Myocyte (in vitro differentiated cells): ENCODE measurements around the gene XAGE2. TPM values are rescaled to one million over a fixed set of nuclear protein-coding genes. Genes with fewer than 3 reads are reported as not detected.
"Not testable (repeated sequence)": the region's sequence is repeated elsewhere in the genome, so short reads cannot be mapped to it uniquely, and the experiment has no call there.

Source experiments
- DNase-seq: peaks from one replicate; pipeline ENCODE4 v3.0.0-alpha.2; 2012; ENCODE audit warnings: low read depth
- polyA plus RNA-seq: library from polyadenylated mRNA; unstranded; fragments of >200 nt; gene quantifications from one replicate; pipeline ENCODE4 v1.2.1, GENCODE V29; 2012; ENCODE audit warnings: missing spikeins
- total RNA-seq: library from RNA; depleted of rRNA; stranded (reverse); fragments of >200 nt; gene quantifications from 2 replicates; pipeline ENCODE4 v1.2.3, GENCODE V29; 2014

XAGE2 gene, protein sequence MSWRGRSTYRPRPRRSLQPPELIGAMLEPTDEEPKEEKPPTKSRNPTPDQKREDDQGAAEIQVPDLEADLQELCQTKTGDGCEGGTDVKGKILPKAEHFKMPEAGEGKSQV
- not detected in 2 replicates for total RNA-seq
- not detected for polyA plus RNA-seq

DNA sequence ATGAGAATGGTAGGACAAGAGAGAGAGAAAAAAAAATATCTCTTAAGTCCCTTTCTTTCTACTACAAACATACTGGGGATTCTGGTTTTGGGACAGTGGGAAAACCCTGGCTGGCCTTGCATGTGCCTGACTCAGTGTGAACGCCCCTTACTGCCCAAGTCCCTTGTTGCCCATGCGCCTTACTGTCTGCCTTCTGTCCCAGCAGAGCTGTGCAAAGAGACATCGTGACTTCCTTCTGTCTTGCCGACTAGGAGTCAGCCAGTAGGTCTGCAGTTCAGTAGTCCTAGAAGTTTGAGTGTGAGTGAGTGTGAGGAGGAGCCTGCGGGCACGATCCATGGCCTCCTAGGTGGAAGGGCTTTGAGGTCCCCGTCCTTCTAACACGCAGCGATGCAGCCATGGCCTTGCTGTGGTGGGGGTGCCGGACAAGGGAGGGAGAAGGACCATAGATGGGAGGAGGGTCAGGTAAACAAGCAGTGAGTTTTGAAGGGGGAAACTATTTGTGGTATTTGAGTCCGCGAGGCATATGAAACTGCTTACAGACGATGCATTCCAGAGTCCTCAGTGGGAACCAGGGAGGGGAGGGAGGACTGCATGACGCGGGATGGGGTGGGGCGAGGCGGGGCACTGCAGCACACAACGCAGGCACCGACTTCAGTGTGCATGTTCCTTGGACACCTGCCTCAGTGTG lies at the start of gene XAGE2:
Gene XAGE2, plus strand, starts transcription at position 654 of the 688 bp plus-strand sequence. CDS start 994 bp downstream, outside the sequence.
- no peak for DNase-seq

DNA sequence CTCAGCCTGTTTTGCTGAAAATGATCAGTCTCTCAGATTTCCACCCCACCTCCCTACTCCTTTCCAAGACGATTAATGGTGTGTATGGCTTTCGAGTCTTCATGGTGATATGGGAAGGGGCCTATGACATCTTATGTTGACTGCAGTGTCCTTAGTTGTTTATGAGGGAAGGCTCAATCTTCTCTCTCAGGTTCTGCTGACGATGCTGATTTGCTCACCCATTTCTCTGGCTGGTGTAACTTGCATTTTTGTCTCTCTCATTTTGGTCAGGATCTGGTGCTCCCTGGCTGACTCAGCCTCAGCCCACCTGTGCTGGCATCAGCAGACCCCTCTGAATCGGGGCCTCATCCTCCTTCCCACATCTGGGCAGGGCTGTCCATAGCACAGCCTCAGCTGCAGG lies 31.4 kb upstream of the XAGE2 start:
- DNase-seq = no peak

DNA sequence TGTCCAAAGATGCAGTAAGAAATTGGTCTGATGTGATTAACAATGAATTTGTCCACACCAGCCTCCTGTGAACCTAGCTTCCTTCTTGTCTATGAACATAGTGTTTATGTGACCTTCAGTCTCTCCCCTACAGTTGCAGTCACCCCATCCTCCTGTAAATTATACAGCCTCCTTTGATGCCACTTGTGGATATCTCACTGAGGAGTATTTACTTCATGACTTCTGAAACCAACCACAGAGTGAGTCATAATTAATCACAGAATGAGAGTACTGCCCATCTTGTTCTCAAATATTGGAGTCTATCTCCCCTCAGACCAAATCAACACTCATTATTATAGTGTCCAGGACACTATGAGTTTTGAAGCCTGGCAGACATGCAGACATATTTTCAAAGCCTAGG lies 27.3 kb upstream of the XAGE2 start:
- DNase-seq = peak; percentile 1

DNA sequence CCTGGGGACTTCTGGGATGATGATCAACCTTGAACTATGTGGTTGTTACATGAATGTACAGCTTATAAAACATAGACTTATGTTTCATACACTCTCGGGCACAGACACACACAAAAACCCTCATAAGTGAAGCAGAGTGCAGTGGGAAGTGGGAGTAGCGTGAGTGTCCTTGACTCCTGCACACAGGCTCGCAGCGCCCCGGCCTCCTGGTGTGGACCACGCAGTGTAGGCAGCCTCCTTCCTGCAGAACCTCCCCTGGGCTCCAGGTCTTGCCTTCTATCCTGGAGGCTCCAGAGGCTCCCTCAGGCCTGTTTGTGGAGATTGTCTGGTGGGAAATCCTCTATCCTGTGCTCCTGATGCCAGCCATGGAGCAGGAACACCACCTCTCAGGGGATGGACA lies 25.7 kb upstream of the XAGE2 start:
- not testable (repeated sequence) for DNase-seq

DNA sequence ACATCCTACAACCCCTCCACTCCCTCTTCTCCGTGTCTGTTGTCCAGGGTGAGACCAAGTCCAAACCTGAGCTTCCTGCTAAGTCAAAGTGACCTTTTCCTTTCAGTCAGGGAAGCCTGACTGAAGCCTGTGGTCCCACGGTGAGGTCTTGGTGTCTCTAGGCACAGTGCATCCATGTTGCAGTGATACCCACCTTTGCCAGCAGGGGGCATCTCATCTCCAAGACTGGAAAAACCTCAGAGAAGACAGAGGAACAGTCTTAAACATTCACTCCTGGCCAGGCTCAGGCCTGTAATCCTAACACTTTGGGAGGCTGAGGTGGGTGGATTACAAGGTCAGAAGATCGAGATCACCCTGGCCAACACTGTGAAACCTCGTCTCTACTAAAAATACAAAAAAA lies 23.4 kb upstream of the XAGE2 start:
- DNase-seq = peak; percentile 46

DNA sequence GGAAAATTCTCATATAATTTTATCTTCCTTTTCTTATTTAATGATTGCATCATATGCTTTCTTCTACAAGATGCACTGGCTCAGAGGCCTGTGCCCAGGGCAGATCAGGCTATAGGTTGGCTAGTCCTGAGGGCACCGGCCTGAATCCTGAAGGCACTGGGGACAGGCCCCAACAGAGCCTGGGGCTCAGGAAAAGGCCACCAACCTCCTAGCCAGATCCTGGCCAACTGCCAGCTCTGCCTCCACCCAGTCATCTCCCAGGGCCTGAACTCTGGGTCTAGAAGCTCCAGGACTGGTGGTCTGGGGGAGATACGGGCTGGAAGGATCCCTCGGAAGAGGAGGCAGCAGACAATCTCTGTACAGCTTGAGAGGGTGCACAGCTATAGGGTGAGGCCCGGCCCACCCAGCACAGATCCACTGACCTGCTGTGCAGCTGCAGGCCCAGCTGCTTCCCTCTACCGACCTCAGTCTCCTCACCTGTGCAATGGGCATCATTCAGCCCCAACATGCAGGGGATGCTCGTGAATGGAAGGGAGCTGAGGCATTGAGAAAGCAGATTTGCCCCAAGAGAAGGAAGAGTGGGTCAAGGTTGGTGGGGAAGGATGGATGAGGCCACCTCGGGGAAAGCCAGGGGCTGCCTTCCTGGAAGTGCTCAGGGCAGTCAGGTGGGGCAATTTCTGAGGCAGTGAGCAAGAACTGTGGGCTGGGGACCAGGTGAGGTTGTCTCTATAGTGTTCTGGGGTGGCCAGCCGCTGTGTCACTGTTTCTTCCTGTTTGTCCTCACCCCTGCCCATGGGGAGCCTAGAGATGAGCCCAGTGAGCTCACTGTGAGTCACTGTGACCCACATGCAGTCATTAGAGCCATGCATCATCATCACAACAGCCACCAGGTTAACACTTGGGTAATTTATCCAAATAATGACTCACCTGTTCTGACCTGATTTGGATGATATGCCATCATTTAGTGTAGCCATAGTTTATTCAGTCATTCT lies 22.4 kb upstream of the XAGE2 start:
- no peak for DNase-seq

DNA sequence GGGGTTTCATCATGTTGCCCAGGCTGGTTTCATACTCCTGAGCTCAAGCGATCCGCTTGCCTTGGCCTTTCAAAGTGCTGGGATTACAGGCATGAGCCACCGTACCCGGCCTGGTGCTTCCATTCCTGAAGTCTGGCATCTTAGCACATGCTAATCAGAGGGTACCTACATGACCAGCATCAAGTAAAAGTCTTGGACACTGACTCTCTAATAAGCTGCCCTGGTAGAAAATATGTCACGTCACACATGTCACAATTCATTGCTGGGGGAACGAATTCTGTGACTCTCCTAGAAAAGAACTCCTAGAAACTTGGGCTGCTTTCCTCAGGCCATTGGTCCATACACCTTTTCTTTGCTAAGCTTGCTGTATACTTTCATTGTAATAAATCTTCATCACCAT lies 19.1 kb upstream of the XAGE2 start:
- no peak for DNase-seq

DNA sequence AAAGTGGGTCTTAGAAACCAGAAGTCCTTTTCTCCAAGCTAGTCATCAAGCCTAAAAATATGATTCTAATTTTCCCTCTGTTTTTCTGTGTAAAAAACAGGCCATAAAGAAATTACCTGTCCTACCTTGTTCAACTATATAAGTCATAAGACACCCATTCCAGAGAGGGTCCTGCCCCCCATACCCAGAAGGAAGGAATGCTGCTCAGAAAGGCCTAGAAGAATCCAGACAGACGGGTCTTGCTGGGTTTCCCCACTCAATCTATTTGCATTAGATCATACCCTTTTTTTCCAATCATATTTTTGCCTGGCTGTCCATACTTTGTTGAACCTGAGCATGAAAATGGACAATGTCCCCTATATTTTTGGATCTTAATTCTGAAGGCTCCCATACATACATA lies 16.3 kb upstream of the XAGE2 start:
- no peak for DNase-seq

DNA sequence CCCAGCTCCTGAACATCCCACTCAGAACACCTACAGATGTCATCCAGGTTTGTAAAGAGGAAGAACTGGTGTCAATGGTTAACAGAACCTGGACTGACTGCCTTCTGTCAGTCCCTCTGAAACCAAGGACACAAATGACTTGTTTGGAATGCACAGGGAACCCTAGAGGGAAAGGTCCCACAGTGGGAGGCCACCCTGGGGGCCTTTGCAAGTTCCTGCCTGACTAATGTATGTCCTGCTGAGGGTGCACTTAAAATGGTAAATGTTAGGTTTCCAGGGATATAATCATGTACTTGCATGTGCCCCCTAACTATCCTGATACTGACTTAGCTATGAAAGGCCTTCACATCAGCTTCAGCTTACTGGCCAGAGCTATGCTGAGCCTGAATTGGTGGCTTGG lies 15.0 kb upstream of the XAGE2 start:
- no peak for DNase-seq

DNA sequence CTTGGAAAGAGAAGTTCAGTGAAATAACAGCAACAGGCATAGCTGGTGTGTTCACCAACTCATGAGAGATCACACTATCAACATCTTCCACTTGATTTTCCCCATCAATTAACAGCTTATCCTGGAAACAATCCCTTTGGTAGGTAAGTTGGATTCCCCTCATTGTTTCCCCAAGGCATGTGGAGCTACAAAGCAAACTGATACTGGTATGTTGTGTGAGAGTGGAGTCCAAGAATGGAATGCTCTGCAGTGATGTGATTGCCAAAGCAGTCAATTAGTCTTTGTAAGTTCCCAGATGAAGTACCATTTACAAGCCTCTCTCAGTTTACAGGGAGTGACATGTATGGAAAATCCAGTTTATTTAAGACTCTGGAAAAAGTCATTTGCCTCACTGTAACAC lies 13.7 kb upstream of the XAGE2 start:
- DNase-seq = no peak

DNA sequence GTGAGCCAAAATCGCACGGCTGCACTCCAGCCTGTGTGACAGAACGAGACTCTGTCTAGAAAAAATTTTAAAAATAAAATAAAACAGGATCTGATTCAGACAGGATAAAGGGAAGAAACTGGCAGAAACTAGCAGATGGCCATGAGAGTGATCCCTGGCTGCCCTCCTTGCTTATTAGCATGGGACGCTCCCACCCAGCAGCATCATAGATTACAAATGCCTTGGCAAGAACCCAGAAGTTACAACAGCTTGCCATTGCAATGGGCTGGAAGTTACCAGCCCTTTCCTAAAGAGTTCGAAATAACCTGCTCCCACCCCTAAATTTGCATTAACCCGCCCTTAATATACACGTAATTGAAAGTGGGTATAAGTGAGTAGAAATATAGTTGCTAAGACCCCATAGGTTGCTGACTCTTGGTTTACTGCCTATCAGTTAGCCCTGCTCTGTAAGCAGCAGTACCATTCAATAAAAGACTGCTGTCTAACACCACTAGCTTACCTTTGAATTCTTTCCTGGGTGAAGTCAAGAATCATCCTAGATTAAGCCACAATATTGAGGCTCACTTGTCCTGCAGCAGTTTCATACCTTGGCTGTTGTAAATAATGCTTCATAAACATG lies 9.1 kb upstream of the XAGE2 start:
- DNase-seq = peak; percentile 3

DNA sequence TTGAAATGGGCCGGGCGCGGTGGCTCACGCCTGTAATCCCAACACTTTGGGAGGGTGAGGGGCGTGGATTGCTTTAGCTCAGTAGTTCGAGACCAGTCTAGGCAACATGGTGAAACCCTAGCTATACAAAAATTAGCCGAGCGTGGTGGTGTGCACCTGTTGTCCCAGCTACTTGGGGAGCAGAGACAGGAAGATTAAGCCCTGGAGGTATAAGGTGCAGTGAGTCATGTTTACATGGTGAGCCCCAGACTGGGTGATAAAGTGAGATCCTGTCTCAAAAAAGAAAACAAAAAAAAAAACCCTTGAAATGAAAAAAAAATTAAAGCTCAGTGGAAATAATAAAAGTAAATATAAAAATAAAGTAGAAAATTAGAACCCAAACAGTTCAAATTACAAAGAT lies 6.9 kb upstream of the XAGE2 start:
- no peak for DNase-seq

DNA sequence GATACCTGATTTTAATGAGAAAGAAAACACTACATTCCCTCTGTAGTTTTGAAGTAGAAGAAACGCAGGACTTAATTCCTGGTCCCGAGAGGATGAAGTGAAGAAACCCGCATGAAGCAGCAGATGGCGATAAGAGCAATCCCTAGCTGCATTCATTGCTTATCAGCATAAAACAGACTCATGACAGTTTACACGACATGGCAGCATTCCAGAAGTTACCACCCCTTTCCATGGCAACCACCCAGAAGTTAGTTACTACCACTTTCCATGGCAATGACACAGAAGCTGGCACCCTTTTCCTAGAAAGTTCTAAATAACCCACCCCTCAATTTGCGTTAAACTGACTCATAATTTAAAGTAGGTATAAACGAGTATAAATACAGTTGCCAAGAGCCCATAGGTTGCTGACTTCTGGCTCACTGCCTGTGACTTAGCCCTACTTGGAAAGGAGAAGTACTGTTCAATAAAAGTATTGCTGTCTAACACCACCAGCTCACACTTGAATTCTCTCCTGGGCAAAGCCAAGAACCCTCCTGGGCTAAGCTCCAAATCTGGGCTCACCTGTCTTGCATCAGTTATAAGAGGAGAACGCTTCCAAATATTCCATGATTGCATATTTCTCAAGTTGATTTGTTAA lies 5.5 kb upstream of the XAGE2 start:
- DNase-seq = peak; percentile 5

DNA sequence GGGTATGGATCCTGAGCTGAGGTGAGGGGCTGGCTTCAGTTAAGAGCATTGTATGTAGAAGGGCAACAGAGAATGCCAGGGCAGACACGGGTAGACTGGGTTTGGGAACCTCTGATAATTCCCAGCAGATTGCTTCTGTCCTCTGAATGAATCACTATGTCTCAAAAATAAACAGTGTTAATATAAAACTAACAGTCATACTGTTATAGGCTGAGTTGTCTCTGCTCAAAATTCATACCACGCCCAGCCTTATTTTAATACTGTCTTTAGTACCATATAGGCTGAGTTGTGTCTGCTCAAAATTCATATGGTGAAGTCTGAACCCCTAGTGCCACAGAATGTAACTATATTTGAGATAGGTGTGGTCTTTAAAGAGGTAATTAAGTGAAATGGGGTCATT lies 10.0 kb downstream of the XAGE2 start:
- DNase-seq = no peak

DNA sequence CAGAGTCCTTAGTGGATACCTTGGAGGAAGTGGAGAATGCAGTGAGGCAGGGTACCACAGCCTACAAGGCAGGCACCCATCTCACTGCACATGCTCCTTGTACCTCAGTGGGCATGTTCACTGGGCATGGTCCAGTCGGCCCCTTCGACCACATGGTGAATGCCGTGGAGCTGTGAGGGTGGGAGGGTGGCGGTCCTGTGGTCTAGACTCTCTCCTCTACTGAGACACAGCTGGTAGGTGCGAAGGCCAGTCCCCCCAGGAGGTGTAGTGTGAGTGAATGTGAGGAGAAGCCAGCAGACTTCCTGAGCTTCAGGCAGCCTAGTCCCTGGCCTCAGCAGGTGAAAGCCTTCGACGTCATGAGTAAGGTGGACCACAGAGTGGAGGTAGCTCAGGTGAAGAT lies 12.2 kb downstream of the XAGE2 start:
- no peak for DNase-seq

DNA sequence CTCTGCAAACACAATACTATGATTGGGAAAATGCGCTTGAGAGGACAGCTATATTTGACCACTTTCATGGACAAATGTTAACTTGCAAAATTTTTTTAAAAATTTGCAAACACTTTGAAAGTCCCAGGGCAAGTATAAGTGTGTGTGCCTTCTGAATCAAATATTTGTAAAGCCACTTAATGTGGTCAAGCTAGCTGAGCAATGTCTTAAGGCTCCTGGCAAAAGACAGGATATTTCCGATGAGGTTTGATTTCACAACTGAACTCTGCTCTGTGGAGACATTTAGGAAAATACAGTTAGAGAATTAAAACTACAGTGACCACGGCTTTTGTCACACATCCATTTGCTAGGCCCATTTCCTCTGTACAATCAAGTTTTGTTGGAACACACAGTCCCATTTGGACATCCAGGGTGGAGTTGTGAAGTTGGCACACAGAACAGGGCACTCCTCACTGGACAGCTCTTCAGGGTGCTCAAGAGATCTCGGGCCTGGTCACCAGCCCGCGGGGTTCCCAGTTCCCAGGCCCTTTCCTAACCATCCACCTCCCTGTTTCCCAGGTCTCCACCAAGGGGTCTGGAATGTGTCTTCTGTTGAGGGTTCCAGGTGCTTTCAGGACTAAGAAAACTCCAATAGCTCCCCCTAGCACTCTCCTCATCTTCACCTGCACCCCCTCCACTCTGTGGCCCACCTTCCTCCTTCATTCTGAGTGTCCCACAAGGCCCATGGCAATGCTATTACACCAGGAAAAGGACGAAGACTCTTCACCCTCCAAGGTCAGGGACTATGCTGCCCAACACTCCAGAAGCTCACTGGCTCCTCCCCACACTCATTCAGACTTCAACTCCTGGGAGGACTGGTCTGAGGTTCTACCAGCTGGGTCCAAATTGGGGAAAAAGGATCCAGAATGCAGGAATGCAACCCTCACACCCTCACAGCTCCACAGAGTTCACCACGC lies 41.9 kb downstream of the XAGE2 start:
- DNase-seq = no peak

DNA sequence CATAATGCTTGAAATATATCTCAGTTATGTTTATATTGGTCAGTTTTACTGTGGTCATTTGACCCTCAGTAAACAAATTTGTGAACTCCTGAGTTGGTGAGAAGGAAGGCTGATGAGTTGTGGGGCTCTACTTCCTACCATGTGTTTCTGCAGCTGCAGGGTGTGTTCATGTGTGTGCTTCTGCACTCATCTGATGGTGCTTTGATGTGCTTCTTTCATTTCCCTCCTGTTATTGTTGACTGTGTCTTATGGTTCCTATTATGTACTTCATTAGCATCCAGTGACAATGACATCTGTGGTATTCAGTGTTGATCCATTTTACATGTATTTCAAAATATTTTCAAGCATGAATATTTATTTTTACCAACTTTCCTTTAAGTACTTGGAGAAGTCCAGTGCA lies 46.5 kb downstream of the XAGE2 start:
- DNase-seq = no peak

DNA sequence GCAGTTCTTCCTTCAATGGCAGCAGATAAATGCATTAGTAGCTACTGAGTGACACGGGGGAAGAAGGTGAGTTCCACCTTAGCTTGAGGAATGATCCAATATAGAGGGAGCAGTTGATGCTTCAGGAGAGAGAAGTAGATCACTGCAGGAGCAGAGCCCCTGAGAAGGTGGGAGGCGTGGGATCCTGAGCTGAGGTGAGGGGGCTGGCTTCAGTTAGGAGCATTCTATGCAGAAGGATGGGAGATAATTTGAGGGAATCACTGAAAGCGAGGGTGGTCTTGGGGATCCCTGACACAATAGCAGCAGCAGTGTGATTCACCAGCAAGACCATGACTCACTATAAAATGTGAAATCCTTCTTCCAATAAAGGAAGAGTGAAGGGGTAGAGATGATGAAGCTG lies 48.0 kb downstream of the XAGE2 start:
- no peak for DNase-seq

DNA sequence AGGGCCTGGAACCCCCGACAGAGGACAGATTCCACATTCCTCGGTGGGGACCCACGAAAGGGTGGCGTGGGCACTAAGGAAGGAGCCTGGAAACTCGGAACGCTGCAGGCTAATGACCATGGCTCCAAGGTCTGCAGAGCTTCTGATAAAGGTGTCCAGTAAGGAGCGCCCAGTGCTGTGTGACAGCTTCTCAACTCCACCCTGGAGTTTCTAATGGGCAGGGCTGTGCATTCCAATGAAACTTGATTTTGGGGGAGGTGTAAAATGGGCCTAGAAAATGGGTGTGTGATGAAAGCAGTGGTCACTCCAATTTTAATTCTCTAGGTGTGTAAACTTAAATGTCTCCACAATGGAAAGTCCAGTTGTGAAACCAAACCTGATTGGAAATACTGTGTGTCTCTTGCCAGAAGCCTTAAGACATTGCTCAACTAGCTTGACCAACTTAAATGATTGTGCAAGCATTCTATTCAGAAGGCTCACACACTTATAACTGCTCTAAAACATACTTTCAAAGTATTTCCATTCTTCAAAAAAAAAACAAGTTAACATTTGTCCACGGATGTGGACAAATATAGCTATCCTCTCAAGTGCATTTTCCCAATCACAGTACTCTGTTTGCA lies 52.1 kb downstream of the XAGE2 start:
- no peak for DNase-seq

DNA sequence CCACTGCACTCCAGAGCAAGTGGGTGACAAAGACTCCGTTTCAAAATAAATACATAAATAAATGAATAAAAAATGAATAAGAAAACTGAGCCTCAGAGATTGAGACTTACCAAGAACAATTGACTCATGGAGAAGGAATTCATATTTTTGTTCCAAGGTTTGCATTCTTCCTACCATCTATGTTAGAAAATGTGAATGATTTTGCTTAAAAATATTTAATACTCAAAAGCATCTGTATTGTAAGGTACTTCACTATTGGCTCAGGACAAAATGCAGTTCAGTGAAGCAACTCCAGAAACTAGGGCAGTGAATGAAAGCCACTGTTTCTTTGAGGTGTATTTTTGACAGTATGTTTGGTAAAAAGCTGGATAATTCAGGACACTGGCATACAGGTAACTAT lies 54.1 kb downstream of the XAGE2 start:
- DNase-seq = no peak
